Esophagus muscularis mucosa (tissue), 4 donors: ENCODE data around the gene DDX39A. TPM values are rescaled to one million over a fixed set of nuclear protein-coding genes. Genes with fewer than 3 reads are reported as not detected.
A peak's percentile ranks its signal among the peaks of the same experiment; 100 is the strongest.
"Not testable (repeated sequence)": the region's sequence is repeated elsewhere in the genome, so short reads cannot be mapped to it uniquely, and the experiment has no call there.

ENCODE experiments used
- DNase-seq: peaks from one replicate; pipeline ENCODE4 v3.0.0-alpha.2; 2017; ENCODE audit errors: extremely low spot score
- H3K27ac ChIP-seq, 4 donors: fragments of 200-600 bp; sonication (generic); replicated peaks in 1 of 4; 1 replicate in 3 of 4; 2 replicates in 1 of 4; pipeline ENCODE4 v1.5.1; 2016 to 2019; ENCODE audit warnings: mild to moderate bottlenecking in 1 of 4
- H3K27me3 ChIP-seq, 4 donors: fragments of 200-600 bp; sonication (generic); one replicate each; pipeline versions ENCODE4 v1.5.1 to v1.6.0; 2016 to 2019
- H3K36me3 ChIP-seq, 4 donors: fragments of 200-600 bp; sonication (generic); one replicate each; pipeline ENCODE4 v1.5.1; 2016 to 2019
- H3K4me1 ChIP-seq, 4 donors: fragments of 200-600 bp; sonication (generic); one replicate each; pipeline ENCODE4 v1.5.1; 2016 to 2019
- H3K4me3 ChIP-seq, 4 donors: fragments of 200-600 bp; sonication (generic); 1 replicate in 2 of 4; 2 replicates in 2 of 4; pipeline ENCODE4 v1.5.1; 2016 to 2019; ENCODE audit warnings: mild to moderate bottlenecking in 4 of 4, moderate library complexity in 1 of 4
- H3K9me3 ChIP-seq, 4 donors: fragments of 200-600 bp; sonication (generic); 1 replicate in 3 of 4; 2 replicates in 1 of 4; pipeline ENCODE4 v1.5.1; 2016 to 2019
- CTCF ChIP-seq, 3 experiments: fragments of 200-600 bp in 2 of 3; fragments of 450-650 bp in 1 of 3; sonication (generic) in 2 of 3; IDR thresholded peaks; one replicate each; pipeline ENCODE4 v1.5.1; 2017 to 2019; ENCODE audit warnings: antibody characterized with exemption in 3 of 3, mild to moderate bottlenecking in 2 of 3, moderate library complexity in 1 of 3
- EP300 ChIP-seq: sonication (generic); formaldehyde crosslinking; IDR thresholded peaks from one replicate; pipeline ENCODE4 v1.6.1; 2017; ENCODE audit warnings: antibody characterized with exemption
- POLR2A ChIP-seq: fragments of 450-650 bp; IDR thresholded peaks from one replicate; pipeline ENCODE4 v1.6.1; 2017; ENCODE audit warnings: antibody characterized with exemption, moderate library complexity, mild to moderate bottlenecking, low read depth
- POLR2AphosphoS5 ChIP-seq, 2 donors: sonication (generic); formaldehyde crosslinking; IDR thresholded peaks; one replicate each; pipeline ENCODE4 v1.6.1; 2017; ENCODE audit warnings: antibody characterized with exemption in 2 of 2
- WGBS: methylation state at CpG from one replicate; pipeline ENCODE4 v1.1.5; 2018; 5-methylcytosine and 5-hydroxymethylcytosine counted together
- intact Hi-C: fragments of 100-400 bp; cut with DNase I; formaldehyde crosslinking; loops from one replicate; pipeline ENCODE4 v1.15.1; 2023
- total RNA-seq, 4 donors: library from RNA; depleted of rRNA; stranded (reverse); fragments of >200 nt; gene quantifications; one replicate each; pipeline versions ENCODE4 v1.1.0 to v1.2.1, GENCODE V29; 2016

The DDX39A gene
- total RNA-seq, 4 donors from 2014 or later: 39.3 to 56.3 (median 42.1) TPM

GRCh38 chr19:14405758-14406644, 13.1 kb downstream of the DDX39A start:
- DNase-seq: peak; percentile 96
- H3K27ac ChIP-seq: peak overlapping the region; percentile 66 to 87 (median 80)
- H3K4me1 ChIP-seq: peaks cover 5 to 19% (median 18%) of the 10 kb centered on the region in 4 donors
- no peaks in the 10 kb centered on the region for H3K27me3 ChIP-seq
- peaks cover 43 to 95% (median 89%) of the 10 kb centered on the region in 4 donors for H3K36me3 ChIP-seq
- peak overlapping the region; percentile 40 to 55 (median 44) for H3K4me3 ChIP-seq
- peak; percentile 59 to 78 for TF ChIP-seq POLR2AphosphoS5 (IDR thresholded peaks at IDR 0.05)
- peak; percentile 97 to 99 (median 98) for TF ChIP-seq CTCF (IDR thresholded peaks at IDR 0.05)
- TF ChIP-seq POLR2A: no peak
- TF ChIP-seq EP300: no peak
- 28% methylated on average over 22 of the region's 61 CpGs for WGBS
- intact Hi-C loops: loop anchor here (5.0 kb wide), 2 partner anchors 44 to 259 kb away; no protein-coding TSS in a partner anchor
- no peaks in the 10 kb centered on the region for H3K9me3 ChIP-seq

GRCh38 chr19:14405380-14405757, 13.8 kb downstream of the DDX39A start:
- no peaks in the 10 kb centered on the region for H3K27me3 ChIP-seq
- H3K4me3 ChIP-seq: peak overlapping the region; percentile 40 to 55 (median 44)
- no peak for DNase-seq
- no peak for TF ChIP-seq EP300
- TF ChIP-seq POLR2A: no peak
- no peak for TF ChIP-seq CTCF (IDR thresholded peaks at IDR 0.05)
- TF ChIP-seq POLR2AphosphoS5 (IDR thresholded peaks at IDR 0.05): no peak
- H3K36me3 ChIP-seq: peaks cover 36 to 95% (median 89%) of the 10 kb centered on the region in 4 donors
- peak overlapping the region; percentile 66 to 87 (median 80) for H3K27ac ChIP-seq
- peaks cover 5 to 19% (median 18%) of the 10 kb centered on the region in 4 donors for H3K4me1 ChIP-seq
- WGBS: 76% methylated on average over 5 of the region's 6 CpGs
- intact Hi-C loops: loop anchor here (5.0 kb wide), 2 partner anchors 43 to 258 kb away; no protein-coding TSS in a partner anchor
- no peaks in the 10 kb centered on the region for H3K9me3 ChIP-seq

GRCh38 chr19:14404312-14404711, 14.8 kb downstream of the DDX39A start:
- TF ChIP-seq POLR2A (no peak), POLR2AphosphoS5 (IDR thresholded peaks at IDR 0.05) (no peak), EP300 (no peak), CTCF (IDR thresholded peaks at IDR 0.05) (no peak)
- Histone ChIP-seq H3K4me3 (no peak overlapping the region), H3K9me3 (no peaks in the 10 kb centered on the region), H3K36me3 (peaks cover 26 to 87% (median 85%) of the 10 kb centered on the region in 4 donors), H3K4me1 (peaks cover 5 to 19% (median 18%) of the 10 kb centered on the region in 4 donors), H3K27me3 (no peaks in the 10 kb centered on the region), H3K27ac (no peak overlapping the region)
- DNase-seq: no peak
- WGBS: 63% methylated on average over 5 of the region's 9 CpGs
- intact Hi-C loops: no loop called here

GRCh38 chr19:14403145-14403930, 15.8 kb downstream of the DDX39A start:
- DNase-seq, H3K4me3 ChIP-seq, intact Hi-C loops, H3K9me3 ChIP-seq, H3K27me3 ChIP-seq: not testable (repeated sequence)
- WGBS: 91% methylated on average over 15 of the region's 15 CpGs
- Histone ChIP-seq H3K4me1 (peaks cover 5 to 19% (median 18%) of the 10 kb centered on the region in 4 donors), H3K27ac (peak overlapping the region in 2 of 4 donors; percentile 31 to 42), H3K36me3 (peaks cover 16 to 84% (median 79%) of the 10 kb centered on the region in 4 donors)
